GM12878 (cell line): ENCODE results near the gene ENAH.

ENCODE experiments used
- ATF7 ChIP-seq: fragments of 450-650 bp; IDR thresholded peaks from 2 replicates; pipeline ENCODE4 v1.6.1; 2016; ENCODE audit warnings: low read depth, mild to moderate bottlenecking
- BACH1 ChIP-seq: fragments of 450-650 bp; IDR thresholded peaks from 2 replicates; pipeline ENCODE4 v1.6.1; 2017; ENCODE audit warnings: mild to moderate bottlenecking, borderline replicate concordance
- EZH2 ChIP-seq: IDR thresholded peaks from 2 replicates; pipeline ENCODE4 v1.6.1; 2012; ENCODE audit warnings: low read depth, mild to moderate bottlenecking, control low read depth, inconsistent platforms, low read length, borderline replicate concordance; ENCODE audit not compliant: control insufficient read depth
- MEF2A ChIP-seq: IDR thresholded peaks from 2 replicates; pipeline ENCODE4 v1.6.1; 2011; ENCODE audit warnings: low read depth, mild to moderate bottlenecking, low read length, moderate library complexity; ENCODE audit not compliant: insufficient read depth
- MLLT1 ChIP-seq: fragments of 450-650 bp; IDR thresholded peaks from 2 replicates; pipeline ENCODE4 v1.6.1; 2016; ENCODE audit warnings: mild to moderate bottlenecking
- NFYA ChIP-seq: IDR thresholded peaks from 2 replicates; pipeline ENCODE4 v1.6.1; 2011; ENCODE audit warnings: low read depth, mild to moderate bottlenecking, low read length, improper control_type of control experiment, borderline replicate concordance
- POLR2A ChIP-seq: IDR thresholded peaks from 2 replicates; pipeline ENCODE4 v1.6.1; 2011; ENCODE audit warnings: low read depth, mild to moderate bottlenecking, low read length
- RAD21 ChIP-seq: IDR thresholded peaks from 2 replicates; pipeline ENCODE4 v1.6.1; 2011; ENCODE audit warnings: mild to moderate bottlenecking, low read depth, low read length, moderate library complexity; ENCODE audit not compliant: insufficient read depth
- SREBF2 ChIP-seq: IDR thresholded peaks from 2 replicates; pipeline ENCODE4 v1.6.1; 2012; ENCODE audit warnings: mild to moderate bottlenecking, low read length
- SUZ12 ChIP-seq: fragments of 200-600 bp; sonication (generic); IDR thresholded peaks from one replicate; pipeline ENCODE4 v1.6.1; 2018; ENCODE audit warnings: antibody characterized with exemption, mild to moderate bottlenecking; ENCODE audit not compliant: unreplicated experiment
- ZBTB11 ChIP-seq: fragments of 450-650 bp; formaldehyde crosslinking; IDR thresholded peaks from 2 replicates; pipeline ENCODE4 v1.5.0; 2022; ENCODE audit warnings: mild to moderate bottlenecking, missing genetic modification characterization
- ZNF207 ChIP-seq: fragments of 450-650 bp; IDR thresholded peaks from 2 replicates; pipeline ENCODE4 v1.6.1; 2014; ENCODE audit warnings: antibody characterized with exemption, mild to moderate bottlenecking, borderline replicate concordance

DNA sequence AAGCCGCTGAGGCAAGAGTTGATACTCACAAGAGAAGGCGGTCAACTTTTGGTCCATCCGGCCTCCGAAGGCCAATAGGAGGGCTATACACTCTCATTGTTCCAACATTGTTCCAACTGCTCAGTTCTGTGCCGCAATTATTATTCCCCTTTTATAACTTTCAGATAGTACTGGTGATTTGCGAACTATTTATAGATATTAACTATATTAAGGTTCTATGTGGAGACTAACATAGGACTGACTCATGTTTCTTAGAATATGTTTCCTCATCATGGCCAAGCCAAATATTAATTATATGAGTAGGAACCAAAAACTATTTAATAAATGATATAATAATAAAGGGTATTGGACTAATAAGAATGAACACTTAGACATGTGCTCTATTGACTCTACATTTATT lies 128.4 kb downstream of the ENAH start:
- TF ChIP-seq SUZ12 (no peak), MEF2A (no peak), RAD21 (no peak), POLR2A (no peak), MLLT1 (no peak), ZNF207 (no peak), BACH1 (no peak), NFYA (no peak), ATF7 (no peak), SREBF2 (no peak), ZBTB11 (CRISPR knock-in tag) (no peak), EZH2 (no peak)
